GM12872 (cell line): ENCODE data around the gene B3GALT6.

Experiments
- TF ChIP-seq, protein P1 (sequence below): IDR thresholded peaks from 3 replicates; pipeline ENCODE4 v1.5.1; 2011; ENCODE audit warnings: low read depth, mild to moderate bottlenecking, low read length, moderate library complexity; ENCODE audit not compliant: insufficient read depth

B3GALT6 gene

DNA sequence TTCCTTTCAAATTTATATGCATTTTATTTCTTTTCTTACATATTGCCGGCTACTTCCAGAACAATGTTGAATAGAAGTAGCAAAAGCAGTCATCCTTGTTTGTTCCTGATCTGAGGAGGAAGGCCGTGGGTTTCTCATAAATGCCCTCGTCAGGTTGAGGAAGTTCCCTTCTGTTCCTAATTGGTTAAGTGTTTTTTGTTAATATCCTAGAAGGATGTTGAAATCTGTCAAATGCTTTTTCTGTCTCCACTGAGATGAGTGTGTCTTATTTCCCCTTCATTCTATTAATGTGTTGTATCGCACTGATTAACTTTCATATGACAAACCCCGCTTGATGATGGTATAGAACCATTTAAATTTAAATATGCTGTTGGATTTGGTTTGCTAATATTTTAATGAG lies 42.9 kb upstream of the B3GALT6 start:
- TF ChIP-seq, protein P1, sequence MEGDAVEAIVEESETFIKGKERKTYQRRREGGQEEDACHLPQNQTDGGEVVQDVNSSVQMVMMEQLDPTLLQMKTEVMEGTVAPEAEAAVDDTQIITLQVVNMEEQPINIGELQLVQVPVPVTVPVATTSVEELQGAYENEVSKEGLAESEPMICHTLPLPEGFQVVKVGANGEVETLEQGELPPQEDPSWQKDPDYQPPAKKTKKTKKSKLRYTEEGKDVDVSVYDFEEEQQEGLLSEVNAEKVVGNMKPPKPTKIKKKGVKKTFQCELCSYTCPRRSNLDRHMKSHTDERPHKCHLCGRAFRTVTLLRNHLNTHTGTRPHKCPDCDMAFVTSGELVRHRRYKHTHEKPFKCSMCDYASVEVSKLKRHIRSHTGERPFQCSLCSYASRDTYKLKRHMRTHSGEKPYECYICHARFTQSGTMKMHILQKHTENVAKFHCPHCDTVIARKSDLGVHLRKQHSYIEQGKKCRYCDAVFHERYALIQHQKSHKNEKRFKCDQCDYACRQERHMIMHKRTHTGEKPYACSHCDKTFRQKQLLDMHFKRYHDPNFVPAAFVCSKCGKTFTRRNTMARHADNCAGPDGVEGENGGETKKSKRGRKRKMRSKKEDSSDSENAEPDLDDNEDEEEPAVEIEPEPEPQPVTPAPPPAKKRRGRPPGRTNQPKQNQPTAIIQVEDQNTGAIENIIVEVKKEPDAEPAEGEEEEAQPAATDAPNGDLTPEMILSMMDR: no peak

DNA sequence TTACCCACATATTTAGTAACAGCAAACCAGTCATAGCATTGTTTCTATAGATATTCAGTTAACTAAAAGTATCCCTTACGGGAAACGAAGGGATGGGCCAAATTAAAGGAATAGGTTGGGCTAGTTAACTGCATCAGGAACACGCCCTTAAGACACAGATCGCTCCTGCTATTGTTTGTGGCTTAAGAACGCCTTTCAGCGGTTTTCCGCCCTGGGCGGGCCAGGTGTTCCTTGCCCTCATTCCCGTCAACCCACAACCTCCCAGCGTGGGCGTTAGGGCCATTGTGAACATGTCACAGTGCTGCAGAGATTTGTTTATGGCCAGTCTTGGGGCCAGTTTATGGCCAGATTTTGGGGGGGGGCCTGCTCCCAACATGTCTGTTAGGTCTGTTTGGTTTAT lies 40.3 kb upstream of the B3GALT6 start:
- TF ChIP-seq, protein P1: no peak

DNA sequence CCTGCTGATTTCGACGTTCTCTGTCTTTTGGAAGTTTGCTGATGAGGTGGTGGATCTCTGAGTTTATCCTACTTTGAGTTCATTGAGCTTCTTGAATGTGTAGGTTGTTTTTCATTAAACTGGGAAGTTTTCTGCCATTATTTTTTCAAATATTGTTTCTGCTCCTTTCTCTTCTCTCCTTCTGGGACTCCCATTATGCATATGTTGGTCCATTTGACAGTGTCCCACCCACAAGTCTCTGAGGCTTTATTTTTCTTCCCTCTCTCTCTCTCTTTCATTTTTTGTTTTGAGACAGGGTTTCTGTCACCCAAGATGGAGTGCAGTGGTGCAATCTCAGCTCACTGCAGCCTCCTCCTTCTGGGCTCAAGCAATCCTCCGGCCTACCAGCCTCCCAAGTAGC lies 37.3 kb upstream of the B3GALT6 start:
- TF ChIP-seq, protein P1: no peak

DNA sequence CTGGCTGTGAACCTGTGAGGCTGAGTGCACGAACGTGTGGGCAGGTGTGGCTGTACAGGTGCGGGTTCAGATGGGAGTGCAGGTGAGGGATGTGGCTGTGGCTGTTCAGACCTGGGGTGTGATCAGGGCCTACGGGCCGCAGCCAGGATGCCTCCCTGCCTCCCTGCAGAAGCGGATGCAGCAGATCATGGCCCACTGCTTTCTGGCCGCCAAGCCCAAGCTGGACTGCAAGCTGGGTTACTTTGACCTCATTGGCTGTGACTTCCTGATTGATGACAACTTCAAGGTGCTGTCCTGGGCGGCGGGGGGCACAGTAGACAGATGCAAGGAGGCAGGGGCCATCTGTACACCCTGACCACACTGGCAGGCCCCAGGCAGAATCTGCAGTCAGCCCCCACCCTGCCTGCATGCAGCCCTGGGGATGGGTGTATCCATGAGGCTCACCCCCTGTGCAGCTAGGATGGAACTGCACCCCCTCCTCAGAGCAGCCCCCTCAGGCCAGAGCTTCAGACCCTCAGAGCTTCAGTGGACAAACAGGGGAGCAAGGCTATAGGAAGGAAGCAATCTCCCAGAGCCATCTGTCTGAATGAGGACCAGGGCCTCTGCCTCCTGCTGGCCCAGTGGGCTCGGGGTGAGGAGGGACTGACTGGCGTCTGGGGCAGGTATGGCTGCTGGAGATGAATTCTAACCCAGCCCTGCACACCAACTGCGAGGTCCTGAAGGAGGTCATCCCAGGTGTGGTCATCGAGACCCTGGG lies 35.4 kb upstream of the B3GALT6 start:
- TF ChIP-seq, protein P1: no peak

DNA sequence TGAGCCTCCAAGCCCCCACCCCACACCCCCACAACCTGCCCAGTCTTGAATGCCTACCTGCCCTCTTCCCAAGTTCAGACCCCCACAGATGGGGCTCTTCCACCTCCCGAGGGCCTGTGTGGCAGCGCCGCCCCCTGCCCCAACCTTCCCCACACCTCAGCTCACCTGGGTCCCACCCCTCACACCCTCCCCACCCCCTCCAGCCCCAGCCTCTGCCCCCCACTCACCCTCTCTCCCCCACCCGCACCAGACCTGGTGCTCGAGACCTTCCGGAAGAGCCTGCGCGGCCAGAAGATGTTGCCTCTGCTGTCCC lies 34.9 kb upstream of the B3GALT6 start:
- TF ChIP-seq, protein P1: no peak

DNA sequence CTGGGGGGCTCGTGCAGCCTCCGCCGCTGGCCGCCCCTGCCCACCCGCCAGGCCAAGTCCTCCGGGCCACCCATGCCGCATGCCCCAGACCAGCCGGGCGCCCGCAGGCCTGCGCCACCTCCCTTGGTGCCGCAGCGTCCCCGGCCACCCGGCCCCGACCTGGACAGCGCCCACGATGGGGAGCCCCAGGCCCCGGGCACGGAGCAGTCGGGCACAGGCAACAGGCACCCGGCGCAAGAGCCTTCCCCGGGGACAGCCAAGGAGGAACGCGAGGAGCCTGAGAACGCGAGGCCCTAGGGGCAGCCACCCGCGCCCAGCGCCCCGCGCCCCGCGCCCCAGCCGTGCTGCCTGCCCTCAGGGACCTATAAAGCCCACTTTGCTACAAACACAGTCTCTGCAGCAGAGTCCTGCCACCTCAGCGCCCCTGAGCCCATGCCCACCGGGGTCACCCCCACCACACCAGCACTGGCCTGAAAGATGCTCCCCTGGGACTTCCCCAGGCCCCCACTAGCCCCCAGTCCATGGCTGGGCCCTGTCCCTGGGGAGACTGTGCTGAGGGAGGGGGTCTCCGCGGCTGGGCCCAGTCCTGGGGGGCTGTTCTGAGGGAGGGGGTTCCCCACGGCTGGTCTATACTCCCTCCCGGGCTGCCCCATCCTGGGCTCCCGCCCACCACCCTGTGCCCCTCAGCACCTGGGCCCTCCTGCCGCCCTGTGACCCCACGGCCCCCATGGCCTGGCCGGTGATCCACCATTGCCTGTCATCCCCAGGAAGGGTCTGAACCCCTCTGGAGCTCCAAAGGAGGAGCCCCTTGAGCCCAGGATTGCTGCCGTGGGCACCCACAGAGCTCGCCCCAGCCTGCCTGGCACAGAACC lies 34.2 kb upstream of the B3GALT6 start:
- TF ChIP-seq, protein P1: no peak

DNA sequence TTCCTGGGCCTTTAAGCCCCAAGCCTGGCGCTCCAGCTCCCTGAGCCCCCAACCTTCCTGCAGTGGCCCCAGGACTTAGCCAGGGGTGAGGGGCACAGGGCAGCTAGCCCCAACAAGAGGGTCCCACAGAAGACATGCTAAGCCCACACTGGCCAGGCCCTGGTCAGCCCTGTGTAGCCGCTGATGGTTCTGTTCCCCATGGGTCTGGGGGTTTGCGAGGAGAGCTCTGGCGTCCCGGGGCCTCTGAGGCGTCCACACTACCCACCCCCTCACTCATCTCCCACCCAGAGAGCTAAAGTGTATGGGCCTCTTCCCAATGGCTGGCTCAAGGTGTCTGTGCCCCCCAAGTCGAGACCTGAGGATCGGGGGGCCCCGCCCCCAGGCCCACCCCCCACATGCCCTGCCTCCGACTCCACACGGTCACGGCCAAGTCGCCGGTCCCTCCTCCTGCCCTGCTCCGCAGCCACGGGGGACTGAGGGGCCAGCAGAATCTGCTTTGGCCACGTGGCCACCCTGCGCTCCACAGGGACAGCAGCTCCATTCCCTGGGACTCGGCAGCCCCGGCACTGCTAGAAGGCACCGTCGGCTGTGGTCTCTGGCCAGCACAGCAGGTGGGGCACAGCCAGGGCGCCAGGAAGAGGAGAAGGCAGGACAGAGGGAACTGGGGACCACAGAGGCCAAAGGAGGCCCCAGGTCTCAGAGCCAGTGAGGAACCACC lies 33.5 kb upstream of the B3GALT6 start:
- TF ChIP-seq, protein P1: no peak
